DND-41 (cell line): ENCODE data around the gene SMAD6.

Experiments
- ATAC-seq: fragments of 200-7000 bp; cut with Tn5 transposase; 3 replicates; pipeline ENCODE4 v1.9.1; 2021; ENCODE audit warnings: low read depth; ENCODE audit not compliant: insufficient read depth
- DNase-seq: peaks from one replicate; pipeline ENCODE4 v3.0.0-alpha.2; 2020
- H2AFZ ChIP-seq: 2 replicates; pipeline ENCODE4 v1.6.0; 2012; ENCODE audit warnings: low read depth, low read length
- H3K27ac ChIP-seq: 2 replicates; pipeline ENCODE4 v1.5.1; 2012; ENCODE audit warnings: low read length, inconsistent platforms
- H3K27me3 ChIP-seq: fragments of 200-600 bp; sonication (generic); 2 replicates; pipeline ENCODE4 v1.6.0; 2012; ENCODE audit warnings: low read length, mild to moderate bottlenecking, inconsistent platforms; ENCODE audit not compliant: insufficient read depth, poor library complexity
- H3K36me3 ChIP-seq: 2 replicates; pipeline ENCODE4 v1.5.1; 2012; ENCODE audit warnings: low read length, inconsistent platforms; ENCODE audit not compliant: insufficient read depth
- H3K4me1 ChIP-seq: 2 replicates; pipeline ENCODE4 v1.5.1; 2012; ENCODE audit warnings: mild to moderate bottlenecking, low read length; ENCODE audit not compliant: insufficient read depth
- H3K4me2 ChIP-seq: 2 replicates; pipeline ENCODE4 v1.6.0; 2012; ENCODE audit warnings: mild to moderate bottlenecking, moderate library complexity, low read length, inconsistent platforms; ENCODE audit not compliant: insufficient read depth
- H3K4me3 ChIP-seq, 2 experiments: fragments of 200-600 bp in 1 of 2; shearing (Covaris generic) in 1 of 2; 2 replicates each; pipeline ENCODE4 v1.5.1; 2012 to 2016; ENCODE audit warnings: inconsistent platforms in 2 of 2, low read length in 2 of 2, mild to moderate bottlenecking in 2 of 2, low read depth in 1 of 2, moderate library complexity in 1 of 2
- H3K79me2 ChIP-seq: 2 replicates; pipeline ENCODE4 v1.6.0; 2012; ENCODE audit warnings: low read length, inconsistent platforms; ENCODE audit not compliant: insufficient read depth
- H3K9ac ChIP-seq: 2 replicates; pipeline ENCODE4 v1.6.0; 2012; ENCODE audit warnings: low read depth, mild to moderate bottlenecking, inconsistent platforms, low read length, moderate library complexity
- H3K9me3 ChIP-seq: 2 replicates; pipeline ENCODE4 v1.5.1; 2012; ENCODE audit warnings: low read length, moderate library complexity, mild to moderate bottlenecking, inconsistent platforms; ENCODE audit not compliant: insufficient read depth, severe bottlenecking
- H4K20me1 ChIP-seq: 2 replicates; pipeline ENCODE4 v1.6.0; 2012; ENCODE audit warnings: low read length; ENCODE audit not compliant: insufficient read depth
- EZH2 ChIP-seq: IDR thresholded peaks from 3 replicates; pipeline ENCODE4 v1.6.1; 2012; ENCODE audit warnings: borderline replicate concordance, low read depth, mild to moderate bottlenecking, moderate library complexity, low read length, inconsistent platforms; ENCODE audit not compliant: severe bottlenecking
- TF ChIP-seq, protein P1 (sequence below): IDR thresholded peaks from 2 replicates; pipeline ENCODE4 v1.5.1; 2012; ENCODE audit warnings: borderline replicate concordance, low read length, moderate library complexity, mild to moderate bottlenecking; ENCODE audit not compliant: poor library complexity, severe bottlenecking; ENCODE audit errors: extremely low read depth

Gene SMAD6

DNA sequence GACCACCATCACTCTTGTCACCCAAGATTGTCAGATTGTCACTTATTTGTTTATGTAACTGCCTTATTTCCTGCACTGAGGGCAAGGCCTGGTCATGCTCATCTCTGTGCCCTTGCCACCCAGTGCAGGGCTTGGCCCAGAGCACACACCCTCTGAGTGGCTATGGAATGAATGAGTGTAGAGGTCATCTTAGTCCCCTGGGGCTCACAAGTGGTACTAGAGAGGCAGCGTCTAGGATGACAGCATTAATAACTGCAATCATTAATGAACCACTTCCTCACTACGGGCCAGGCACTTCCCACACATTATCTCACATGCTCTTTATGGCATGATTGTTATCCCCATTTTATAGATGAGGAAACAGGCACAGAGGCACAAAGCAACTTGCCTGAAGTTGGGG, 117.0 kb downstream of the SMAD6 start:
- no peak for ATAC-seq
- no peak overlapping the region for H3K27ac ChIP-seq
- no peak overlapping the region for H3K4me2 ChIP-seq

DNA sequence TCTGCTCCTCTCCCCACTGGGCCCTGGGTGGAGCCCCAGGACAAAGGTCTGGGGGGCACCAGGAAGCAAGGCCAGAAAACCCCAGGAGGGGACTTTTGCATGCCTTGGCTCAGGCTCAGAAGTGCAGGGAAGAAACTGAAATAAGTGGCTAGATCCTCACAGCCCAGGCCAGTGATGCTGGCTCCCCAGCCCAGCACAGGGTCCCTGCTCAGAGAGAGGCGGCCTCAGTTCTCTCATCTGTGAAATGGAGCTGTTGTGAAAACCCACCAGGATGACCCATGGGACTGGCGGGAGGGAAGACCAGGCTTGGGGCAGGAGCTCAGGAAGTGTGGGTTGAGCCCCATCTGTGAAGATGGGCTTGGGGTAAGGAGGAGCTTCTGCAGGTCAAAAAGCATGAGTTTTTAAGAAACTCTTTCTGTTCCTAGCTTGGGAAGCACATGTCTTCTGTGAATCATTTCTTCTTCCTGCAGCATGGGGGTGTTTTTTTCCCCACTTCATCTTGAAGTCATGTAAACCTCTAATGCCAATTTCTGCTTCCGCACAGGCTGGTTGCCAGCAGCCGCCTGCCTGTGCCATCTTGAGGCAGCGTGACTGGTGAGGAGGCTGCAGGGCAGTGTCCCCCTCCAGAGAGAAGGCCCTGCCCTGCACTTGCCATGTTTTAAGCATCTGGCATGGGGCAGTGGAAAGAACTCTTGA, 118.6 kb downstream of the SMAD6 start:
- Histone ChIP-seq H3K4me1 (no peaks in the 10 kb centered on the region), H2AFZ (no peak overlapping the region), H4K20me1 (no peaks in the 10 kb centered on the region), H3K27me3 (no peaks in the 10 kb centered on the region), H3K9me3 (no peaks in the 10 kb centered on the region), H3K36me3 (no peaks in the 10 kb centered on the region), H3K27ac (no peak overlapping the region), H3K9ac (no peak overlapping the region), H3K4me2 (no peak overlapping the region), H3K79me2 (no peaks in the 10 kb centered on the region), H3K4me3 (no peak overlapping the region)
- TF ChIP-seq, protein P1, sequence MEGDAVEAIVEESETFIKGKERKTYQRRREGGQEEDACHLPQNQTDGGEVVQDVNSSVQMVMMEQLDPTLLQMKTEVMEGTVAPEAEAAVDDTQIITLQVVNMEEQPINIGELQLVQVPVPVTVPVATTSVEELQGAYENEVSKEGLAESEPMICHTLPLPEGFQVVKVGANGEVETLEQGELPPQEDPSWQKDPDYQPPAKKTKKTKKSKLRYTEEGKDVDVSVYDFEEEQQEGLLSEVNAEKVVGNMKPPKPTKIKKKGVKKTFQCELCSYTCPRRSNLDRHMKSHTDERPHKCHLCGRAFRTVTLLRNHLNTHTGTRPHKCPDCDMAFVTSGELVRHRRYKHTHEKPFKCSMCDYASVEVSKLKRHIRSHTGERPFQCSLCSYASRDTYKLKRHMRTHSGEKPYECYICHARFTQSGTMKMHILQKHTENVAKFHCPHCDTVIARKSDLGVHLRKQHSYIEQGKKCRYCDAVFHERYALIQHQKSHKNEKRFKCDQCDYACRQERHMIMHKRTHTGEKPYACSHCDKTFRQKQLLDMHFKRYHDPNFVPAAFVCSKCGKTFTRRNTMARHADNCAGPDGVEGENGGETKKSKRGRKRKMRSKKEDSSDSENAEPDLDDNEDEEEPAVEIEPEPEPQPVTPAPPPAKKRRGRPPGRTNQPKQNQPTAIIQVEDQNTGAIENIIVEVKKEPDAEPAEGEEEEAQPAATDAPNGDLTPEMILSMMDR = no peak
- no peak for TF ChIP-seq EZH2
- ATAC-seq (no peak), DNase-seq (no peak)

More for the DNA sequence above, 117.0 kb downstream of the SMAD6 start:
- no peaks in the 10 kb centered on the region for H3K36me3 ChIP-seq
- no peaks in the 10 kb centered on the region for H3K27me3 ChIP-seq
- no peaks in the 10 kb centered on the region for H3K79me2 ChIP-seq
- H3K9me3 ChIP-seq = no peaks in the 10 kb centered on the region
- H3K4me1 ChIP-seq = no peaks in the 10 kb centered on the region
- no peaks in the 10 kb centered on the region for H4K20me1 ChIP-seq
- no peak overlapping the region for H3K4me3 ChIP-seq
- DNase-seq = no peak
- TF ChIP-seq, protein P1 = no peak
- TF ChIP-seq EZH2 = no peak
- H2AFZ ChIP-seq = no peak overlapping the region
- H3K9ac ChIP-seq = no peak overlapping the region

DNA sequence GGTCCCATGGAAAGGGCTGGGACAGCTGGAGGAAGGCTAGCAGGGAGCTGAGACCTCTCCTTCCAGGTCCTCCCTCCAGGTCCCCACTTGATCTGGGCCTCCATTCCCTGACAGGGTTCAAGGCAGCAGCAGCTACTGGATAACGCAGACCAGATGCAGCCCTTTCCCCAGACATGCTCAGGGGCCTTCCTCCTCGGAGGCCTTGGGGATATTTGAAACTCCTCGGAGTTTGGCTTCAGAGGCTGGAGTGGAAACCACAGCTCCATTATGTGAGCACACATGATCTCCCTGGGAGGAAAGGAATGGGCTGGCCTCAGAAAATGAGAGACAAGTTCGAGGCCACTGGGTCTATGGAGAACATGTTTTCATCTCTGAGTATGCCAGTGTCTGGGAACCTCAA, 119.3 kb downstream of the SMAD6 start:
- no peaks in the 10 kb centered on the region for H3K27me3 ChIP-seq
- no peaks in the 10 kb centered on the region for H3K9me3 ChIP-seq
- H3K4me1 ChIP-seq = no peaks in the 10 kb centered on the region
- H3K9ac ChIP-seq = no peak overlapping the region
- no peaks in the 10 kb centered on the region for H3K36me3 ChIP-seq
- DNase-seq = no peak
- H2AFZ ChIP-seq = no peak overlapping the region
- TF ChIP-seq, protein P1 = no peak
- TF ChIP-seq EZH2 = no peak
- no peak for ATAC-seq
- H4K20me1 ChIP-seq = no peaks in the 10 kb centered on the region
- H3K79me2 ChIP-seq = no peaks in the 10 kb centered on the region
- no peak overlapping the region for H3K27ac ChIP-seq
- H3K4me3 ChIP-seq = no peak overlapping the region
- no peak overlapping the region for H3K4me2 ChIP-seq
